ENCODE measurements around the gene TBXT.
"Not testable (repeated sequence)": the region's sequence is repeated elsewhere in the genome, so short reads cannot be mapped to it uniquely, and the experiment has no call there.

The TBXT gene

DNA sequence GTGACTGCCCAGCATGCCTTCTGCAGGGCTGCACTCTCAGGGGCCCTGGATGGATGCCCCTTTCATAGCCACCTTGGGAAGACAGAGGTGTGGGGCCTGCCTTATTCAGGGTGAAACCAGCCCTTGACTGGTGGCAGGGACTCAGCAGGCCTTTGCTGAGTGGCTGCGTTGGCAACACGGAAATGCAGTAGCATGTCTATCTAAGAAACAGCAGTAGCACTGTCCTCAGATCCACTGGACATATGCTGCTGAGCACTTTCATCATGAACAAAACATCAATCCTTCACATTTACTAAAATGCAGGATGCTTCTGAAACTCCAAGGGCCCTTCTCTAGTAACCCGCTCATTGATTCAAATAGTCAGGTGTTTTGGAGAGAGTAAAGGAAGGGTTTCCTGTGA lies 4.9 kb upstream of the TBXT start:
- DNase-seq (ENCODE audit: low read depth, low spot score) = no peak

DNA sequence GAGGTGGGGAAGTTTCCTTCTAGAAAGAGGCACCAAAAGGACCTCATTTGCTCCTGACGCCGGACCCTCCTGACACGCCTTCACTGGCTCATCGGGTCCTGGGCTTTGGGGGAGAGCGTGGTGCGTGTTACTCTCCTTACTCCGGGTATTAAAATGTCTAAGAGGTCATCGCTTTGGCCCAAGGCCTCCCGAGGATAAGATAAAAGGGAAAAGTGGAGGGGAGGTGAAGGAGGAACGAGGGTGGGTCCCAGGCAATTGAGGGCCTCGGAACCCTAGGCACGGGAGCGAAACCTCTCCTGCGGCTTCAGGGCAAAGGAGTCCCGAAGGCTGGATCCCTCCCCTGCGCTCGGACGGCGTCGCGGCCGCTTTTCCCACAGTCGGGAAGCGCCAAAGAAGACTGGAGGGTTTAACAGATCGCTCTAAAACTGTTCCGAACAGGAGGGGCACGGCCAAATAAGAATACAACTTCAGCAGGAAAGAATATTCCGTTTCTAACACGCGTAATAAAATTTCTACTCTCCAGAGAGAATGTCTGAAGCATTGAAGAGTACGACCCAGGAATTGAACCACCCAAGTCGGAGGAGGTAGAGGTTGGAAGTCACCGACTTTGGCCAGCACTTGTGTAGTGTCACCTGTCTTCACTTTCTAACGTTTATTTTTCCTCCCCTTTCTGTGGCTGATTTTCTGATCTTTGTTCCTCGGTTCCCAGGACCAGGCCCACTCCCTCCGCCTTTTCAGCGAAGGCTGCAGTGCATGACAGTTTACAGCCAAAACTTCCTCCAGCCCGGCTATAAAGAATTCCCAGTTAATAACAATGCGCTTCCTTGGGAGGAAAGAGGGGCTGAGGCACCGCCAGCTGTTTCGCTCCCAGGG lies 2.1 kb upstream of the TBXT start:
- no peak for DNase-seq (ENCODE audit: low read depth, low spot score)

GRCh38 chr6:166168616-166169548 lies 1.2 kb upstream of the TBXT start:
- no peak for DNase-seq (ENCODE audit: low read depth, low spot score)

GRCh38 chr6:166167258-166167731 lies 356 bp downstream of the TBXT start:
- DNase-seq (ENCODE audit: low read depth, low spot score) = no peak

DNA sequence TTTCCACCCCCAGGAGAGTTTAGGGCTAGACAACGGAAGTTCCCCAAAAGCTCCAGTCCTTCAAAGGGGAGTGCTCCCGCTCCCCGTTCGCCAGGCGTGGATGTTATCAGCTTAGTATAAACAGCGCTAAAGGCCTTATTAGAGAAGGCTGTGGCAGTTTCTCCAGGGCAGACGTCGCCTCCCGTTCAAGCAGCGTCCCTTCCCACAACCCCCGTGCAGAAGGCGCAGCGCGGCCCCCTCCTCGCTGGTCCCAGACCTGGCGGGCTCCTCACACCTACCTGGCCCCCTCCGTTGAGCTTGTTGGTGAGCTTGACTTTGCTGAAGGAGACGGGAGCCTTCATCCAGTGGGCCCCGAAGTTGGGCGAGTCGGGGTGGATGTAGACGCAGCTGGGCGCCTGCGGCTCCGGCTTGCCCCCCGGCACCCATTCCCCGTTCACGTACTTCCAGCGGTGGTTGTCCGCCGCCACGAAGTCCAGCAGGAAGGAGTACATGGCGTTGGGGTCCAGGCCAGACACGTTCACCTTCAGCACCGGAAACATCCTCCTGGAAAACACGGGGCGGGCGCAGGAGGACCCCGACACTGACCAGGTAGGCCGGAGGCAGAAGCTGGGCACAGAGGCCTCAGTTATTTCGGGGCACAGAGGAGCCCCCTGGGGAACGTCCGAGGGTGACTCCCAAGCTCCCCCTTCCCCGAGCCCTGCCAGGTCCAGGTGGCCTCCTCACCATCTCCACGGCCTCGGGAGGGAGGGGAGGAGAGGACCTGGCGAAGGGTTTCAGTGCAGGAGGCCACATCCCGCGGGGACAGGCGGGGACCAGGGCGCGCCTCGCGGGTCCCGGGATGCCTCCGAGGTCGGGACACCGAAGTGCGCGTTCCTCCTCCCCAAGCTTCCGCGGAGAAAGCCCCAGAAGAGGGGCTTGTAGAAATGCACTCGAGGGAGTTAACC lies 1.1 kb downstream of the TBXT start:
- no peak for DNase-seq (ENCODE audit: low read depth, low spot score)

DNA sequence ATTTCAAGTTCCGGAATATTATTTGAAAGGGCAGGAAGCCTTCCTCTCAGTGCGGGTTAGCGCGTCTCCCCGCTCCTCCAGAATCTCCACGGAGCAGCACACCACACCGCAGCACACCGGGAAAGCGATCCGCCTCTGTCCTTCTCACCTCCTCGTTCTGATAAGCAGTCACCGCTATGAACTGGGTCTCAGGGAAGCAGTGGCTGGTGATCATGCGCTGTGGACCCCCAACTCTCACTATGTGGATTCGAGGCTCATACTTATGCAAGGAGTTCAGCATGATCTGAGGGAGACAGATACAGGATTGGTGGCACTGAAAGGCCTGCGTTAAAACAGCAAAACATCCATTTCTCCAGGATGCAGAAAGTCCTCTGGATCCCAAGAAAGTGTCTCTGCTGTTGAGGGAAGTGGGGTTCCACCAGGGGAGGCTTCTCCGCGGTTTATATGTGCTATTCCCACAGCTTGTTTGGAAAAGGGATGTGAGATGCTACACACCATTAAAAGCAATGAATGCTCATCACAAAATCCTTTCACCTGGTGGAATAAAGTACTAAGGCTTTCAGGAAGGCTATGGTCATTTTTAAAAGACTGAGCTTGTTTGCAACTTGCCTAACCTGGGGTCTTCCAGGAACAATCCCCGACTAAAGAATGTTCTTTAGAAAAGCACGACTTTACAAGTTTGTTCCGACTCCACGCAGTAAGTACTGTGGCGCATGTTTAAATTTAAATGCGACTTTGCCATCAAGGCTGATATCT lies 1.9 kb downstream of the TBXT start:
- DNase-seq (ENCODE audit: low read depth, low spot score) = no peak

- DNase-seq (ENCODE audit: low read depth, low spot score) = no peak
Observed at GRCh38 chr6:166162599-166163342, 4.9 kb downstream of the TBXT start.

DNA sequence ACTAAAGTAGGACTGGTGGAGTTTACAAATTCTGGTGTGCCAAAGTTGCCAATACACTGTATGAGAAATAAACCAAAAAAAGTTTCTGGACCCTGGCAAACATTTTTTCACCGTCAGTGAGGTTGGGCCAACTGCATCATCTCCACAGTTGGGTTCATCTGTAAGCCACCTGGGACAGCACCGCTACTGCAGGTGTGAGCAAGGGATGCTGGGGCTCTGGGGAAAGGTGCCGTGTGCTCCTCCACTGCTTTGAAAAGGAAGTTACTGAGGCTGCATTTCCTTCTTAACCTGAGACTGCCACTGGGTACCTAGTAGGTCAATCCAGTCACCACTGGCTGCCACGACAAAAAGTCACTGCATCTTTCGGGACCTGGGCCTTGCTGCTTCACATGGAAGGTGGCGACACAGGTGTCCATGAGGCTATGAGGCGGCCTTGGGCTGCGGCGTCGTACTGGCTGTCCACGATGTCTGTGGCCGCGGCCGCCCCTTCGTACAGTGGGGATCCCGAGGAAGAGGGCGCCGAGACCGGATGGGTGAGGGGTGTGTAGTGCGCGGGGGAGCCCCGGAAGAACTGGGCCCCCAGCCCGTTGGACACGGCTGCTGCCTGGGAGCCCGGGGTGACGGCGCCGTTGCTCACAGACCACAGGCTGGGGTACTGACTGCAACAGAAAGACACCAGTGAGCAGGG lies 9.6 kb downstream of the TBXT start:
- no peak for DNase-seq (ENCODE audit: low read depth, low spot score)

DNA sequence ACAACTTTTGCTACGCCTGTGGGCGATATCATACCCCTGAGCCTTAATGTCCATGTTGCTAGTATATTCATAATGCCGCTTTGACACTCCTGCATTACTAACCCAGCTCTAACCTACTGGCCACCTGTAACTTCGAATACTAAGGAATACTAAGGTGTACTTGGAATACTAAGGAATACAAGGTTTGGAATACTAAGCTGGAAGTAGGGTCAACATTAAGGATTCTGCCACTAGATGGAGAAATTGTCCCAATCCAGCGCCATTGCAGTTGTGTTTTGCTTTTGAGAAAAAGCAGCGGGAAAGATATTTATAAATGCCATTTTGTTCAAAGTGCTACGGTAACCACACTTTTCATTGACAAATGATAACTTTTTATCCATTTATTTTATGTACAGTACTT lies 10.7 kb downstream of the TBXT start:
- no peak for DNase-seq (ENCODE audit: low read depth, low spot score)

- DNase-seq (ENCODE audit: low read depth, low spot score) = no peak
Observed at GRCh38 chr6:166153966-166154365, 13.7 kb downstream of the TBXT start.

DNA sequence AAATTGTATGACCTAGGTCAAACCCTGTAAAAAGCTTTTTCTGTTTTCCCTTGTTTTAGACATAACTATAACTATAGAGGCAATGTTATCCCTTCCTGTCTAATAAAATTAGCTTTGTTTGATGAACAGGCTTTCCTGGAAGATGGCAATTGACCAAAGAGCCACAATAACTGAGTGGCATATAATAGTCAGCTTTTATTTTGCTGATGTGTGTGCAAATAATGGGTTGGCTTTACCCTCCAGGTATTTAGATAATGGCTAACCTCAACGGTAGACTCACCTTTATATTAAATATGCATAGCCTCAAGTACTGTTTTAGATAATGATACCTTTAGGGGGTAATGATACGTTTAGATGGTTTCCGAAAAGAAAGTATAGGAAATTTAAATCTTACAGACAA lies 15.0 kb downstream of the TBXT start:
- no peak for DNase-seq (ENCODE audit: low read depth, low spot score)

DNA sequence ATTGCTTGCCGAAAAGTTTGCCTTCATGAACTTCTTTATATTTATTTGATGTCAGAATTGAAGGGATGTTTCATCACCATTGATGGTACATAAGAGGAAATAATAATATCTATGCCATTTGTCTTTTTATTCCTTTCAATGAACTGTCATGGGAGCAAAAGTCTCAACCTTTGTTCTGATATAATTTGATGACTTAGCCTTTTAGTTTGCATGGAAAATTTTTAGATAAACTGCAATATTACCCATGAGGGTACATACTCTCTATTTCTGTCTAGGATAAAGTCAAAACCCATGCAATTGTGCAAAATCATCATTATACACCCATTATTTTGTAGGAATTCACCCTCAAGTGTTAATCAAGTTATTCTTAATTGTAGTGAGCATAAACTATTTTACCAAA lies 15.9 kb downstream of the TBXT start:
- no peak for DNase-seq (ENCODE audit: low read depth, low spot score)

GRCh38 chr6:166145751-166146150 lies 21.9 kb downstream of the TBXT start:
- DNase-seq (ENCODE audit: low read depth, low spot score) = no peak

GRCh38 chr6:166143011-166143410 lies 24.6 kb downstream of the TBXT start:
- DNase-seq (ENCODE audit: low read depth, low spot score) = no peak

DNA sequence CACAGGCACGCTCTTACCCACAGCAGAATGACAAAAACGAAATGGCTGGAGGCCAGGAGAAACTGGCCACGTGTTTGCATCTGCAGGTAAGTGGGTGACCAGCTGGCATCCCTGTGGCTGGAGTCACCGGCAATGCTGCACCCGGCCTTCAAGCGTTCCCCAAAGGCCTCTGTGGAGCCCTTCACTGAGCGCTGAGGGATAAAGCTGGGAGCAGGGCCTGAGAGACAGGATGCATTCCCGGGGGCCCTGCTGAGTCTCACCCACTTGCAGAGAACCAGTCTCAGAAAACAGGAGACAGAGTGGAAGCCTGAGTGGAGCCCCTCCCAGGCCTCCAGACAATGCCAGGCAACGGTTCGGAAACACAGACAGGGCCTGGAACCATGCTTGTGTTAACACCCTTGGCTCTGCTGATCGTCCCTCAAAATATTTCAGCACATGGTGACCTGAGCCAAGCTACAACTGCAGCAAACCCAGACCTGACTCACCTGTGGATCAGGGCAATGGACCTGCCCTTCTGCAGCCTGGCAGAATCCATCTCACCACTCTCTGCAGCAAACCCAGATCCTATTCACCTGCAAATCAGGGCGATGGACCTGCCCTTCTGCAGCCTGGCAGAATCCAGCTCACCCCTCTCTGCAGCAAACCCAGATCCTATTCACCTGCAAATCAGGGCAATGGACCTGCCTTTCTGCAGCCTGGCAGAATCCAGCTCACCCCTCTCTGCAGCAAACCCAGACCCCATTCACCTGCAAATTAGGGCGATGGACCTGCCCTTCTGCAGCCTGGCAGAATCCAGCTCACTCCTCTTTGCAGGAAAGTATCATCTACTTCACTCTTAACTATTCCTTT lies 39.8 kb downstream of the TBXT start:
- no peak for DNase-seq (ENCODE audit: low read depth, low spot score)

GRCh38 chr6:166123115-166123514 lies 44.5 kb downstream of the TBXT start:
- not testable (repeated sequence) for DNase-seq (ENCODE audit: low read depth, low spot score)

DNA sequence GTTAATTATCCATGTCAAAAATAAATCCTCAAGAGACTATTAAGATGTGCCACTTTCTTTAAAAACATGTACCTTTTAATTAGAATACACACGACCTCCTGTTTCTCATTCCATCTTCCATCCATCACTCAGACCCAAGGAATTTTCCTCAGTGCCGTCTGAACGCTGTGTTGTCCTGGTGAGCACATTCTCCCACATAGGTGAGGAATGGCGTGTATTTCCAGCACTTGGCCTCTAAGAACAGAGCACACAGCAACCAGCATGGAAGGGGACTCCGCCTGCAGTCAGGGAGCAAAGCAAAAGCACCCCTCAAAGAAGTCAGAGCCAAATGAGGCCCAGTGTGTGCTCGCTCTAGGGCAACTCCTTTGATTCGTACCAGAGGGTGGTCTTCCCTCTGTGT lies 45.9 kb downstream of the TBXT start:
- no peak for DNase-seq (ENCODE audit: low read depth, low spot score)

All from activated naive CD8-positive, alpha-beta T cell treated with anti-CD3 and anti-CD28 coated beads, Interleukin-2, amount 50 U/mL, for 16 hours (primary cell).